Activated CD8-positive, alpha-beta T cell treated with anti-CD3 and anti-CD28 coated beads for 36 hours (primary cell): ENCODE data around the gene MN1. TPM values are rescaled to one million over a fixed set of nuclear protein-coding genes. Genes with fewer than 3 reads are reported as not detected.

ENCODE experiments used
- ATAC-seq: fragments of 200-7000 bp; cut with Tn5 transposase; one replicate; pipeline ENCODE4 v1.10.0; 2021; ENCODE audit warnings: mild to moderate bottlenecking, moderate library complexity
- CTCF ChIA-PET: fragments of 350-600 bp; sonication (Branson Sonifier 250); formaldehyde crosslinking; loops from one replicate; lab custom pipeline; 2021; ENCODE audit warnings: antibody characterized with exemption; lab: Charles Lee
- POLR2A ChIA-PET: fragments of 350-600 bp; sonication (Branson Sonifier 250); formaldehyde crosslinking; loops from one replicate; lab custom pipeline; 2021; ENCODE audit warnings: antibody characterized with exemption; lab: Charles Lee
- DNase-seq: peaks from one replicate; pipeline ENCODE4 v3.0.0-alpha.2; 2020
- H3K27ac Mint-ChIP-seq: one replicate; pipeline ENCODE4 v1.8.0; 2021; ENCODE audit warnings: mild to moderate bottlenecking, mixed read lengths
- H3K27me3 Mint-ChIP-seq: one replicate; pipeline ENCODE4 v1.8.0; 2021; ENCODE audit warnings: mixed read lengths
- H3K36me3 Mint-ChIP-seq: one replicate; pipeline ENCODE4 v1.8.0; 2021; ENCODE audit warnings: low read depth, mixed read lengths
- H3K4me1 Mint-ChIP-seq: one replicate; pipeline ENCODE4 v1.8.0; 2021; ENCODE audit warnings: low read depth, mixed read lengths
- H3K4me3 Mint-ChIP-seq: one replicate; pipeline ENCODE4 v1.8.0; 2021; ENCODE audit warnings: mild to moderate bottlenecking, moderate library complexity, mixed read lengths
- H3K9me3 Mint-ChIP-seq: one replicate; pipeline ENCODE4 v1.8.0; 2021; ENCODE audit warnings: mixed read lengths
- CTCF ChIP-seq: fragments of 200-600 bp; IDR thresholded peaks from one replicate; pipeline ENCODE4 v1.8.0; 2022; ENCODE audit warnings: antibody characterized with exemption, mild to moderate bottlenecking
- intact Hi-C: fragments of 100-400 bp; cut with micrococcal nuclease; formaldehyde crosslinking; loops from one replicate; pipeline ENCODE4 v1.10.0; 2022
- total RNA-seq, 2 experiments: library from RNA; stranded (reverse); gene quantifications; one replicate each; pipeline ENCODE4 v1.2.3, GENCODE V29; 2021

The MN1 gene
- total RNA-seq, 2 experiments from 2014 or later = 0.11 to 0.16 TPM

GRCh38 chr22:27797520-27798391, 3.8 kb downstream of the MN1 start:
- ChIA-PET CTCF (no interaction called here), POLR2A (no interaction called here)
- no peak for TF ChIP-seq CTCF
- Mint-ChIP-seq H3K4me3 (no peak overlapping the region), H3K4me1 (peaks cover 7% of the 10 kb centered on the region), H3K27me3 (peaks cover 5% of the 10 kb centered on the region), H3K36me3 (no peaks in the 10 kb centered on the region), H3K27ac (no peak overlapping the region), H3K9me3 (no peaks in the 10 kb centered on the region)
- DNase-seq (no peak), ATAC-seq (no peak)
- intact Hi-C loops = no loop called here

DNA sequence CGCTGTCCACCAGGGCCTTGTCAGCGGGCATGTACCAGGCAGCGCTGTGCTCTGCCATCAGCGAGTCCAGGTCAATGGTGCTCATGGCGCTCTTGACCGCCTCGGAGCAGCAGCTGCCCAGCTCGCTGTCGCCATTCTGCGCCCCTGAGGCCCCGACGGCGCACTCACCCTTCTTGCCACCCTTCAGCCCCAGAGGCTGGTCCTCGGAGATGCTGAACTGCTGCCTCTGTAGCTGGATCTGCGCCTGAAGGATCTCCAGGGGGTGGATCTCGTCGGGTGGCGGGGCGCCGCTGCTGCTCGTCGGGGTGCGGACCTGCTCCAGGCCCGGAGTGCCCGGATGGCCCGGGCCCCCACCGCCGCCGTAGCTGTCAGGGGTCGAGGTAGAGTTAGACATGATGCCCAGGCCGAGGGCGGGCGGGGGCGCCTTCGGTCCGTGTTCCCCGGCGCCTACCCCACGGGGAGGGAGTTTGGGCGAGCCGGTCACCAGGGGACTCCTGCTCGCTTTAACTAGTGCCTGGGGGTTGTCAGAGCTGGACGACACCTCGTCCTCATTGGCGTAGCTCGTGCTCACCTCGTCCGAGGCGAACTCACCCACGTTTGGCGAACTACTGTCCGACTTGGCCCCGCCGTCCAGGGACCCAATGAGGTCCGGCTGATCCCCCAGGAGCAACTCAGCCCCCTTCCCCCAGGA, 4.6 kb downstream of the MN1 start:
- H3K9me3 Mint-ChIP-seq = no peaks in the 10 kb centered on the region
- ChIA-PET CTCF (no interaction called here), POLR2A (no interaction called here)
- ATAC-seq = no peak
- no peaks in the 10 kb centered on the region for H3K4me1 Mint-ChIP-seq
- no peak overlapping the region for H3K27ac Mint-ChIP-seq
- intact Hi-C loops = no loop called here
- peaks cover 2% of the 10 kb centered on the region for H3K27me3 Mint-ChIP-seq
- no peaks in the 10 kb centered on the region for H3K36me3 Mint-ChIP-seq
- no peak for DNase-seq
- no peak for TF ChIP-seq CTCF
- H3K4me3 Mint-ChIP-seq = no peak overlapping the region

- POLR2A ChIA-PET = no interaction called here
- Mint-ChIP-seq H3K4me3 (no peak overlapping the region), H3K4me1 (no peaks in the 10 kb centered on the region), H3K9me3 (no peaks in the 10 kb centered on the region), H3K36me3 (no peaks in the 10 kb centered on the region), H3K27ac (no peak overlapping the region), H3K27me3 (peaks cover 2% of the 10 kb centered on the region)
- no peak for TF ChIP-seq CTCF
- intact Hi-C loops = no loop called here
- DNase-seq (no peak), ATAC-seq (no peak)
- CTCF ChIA-PET = no interaction called here
Observed at GRCh38 chr22:27795696-27796517, 5.6 kb downstream of the MN1 start.

DNA sequence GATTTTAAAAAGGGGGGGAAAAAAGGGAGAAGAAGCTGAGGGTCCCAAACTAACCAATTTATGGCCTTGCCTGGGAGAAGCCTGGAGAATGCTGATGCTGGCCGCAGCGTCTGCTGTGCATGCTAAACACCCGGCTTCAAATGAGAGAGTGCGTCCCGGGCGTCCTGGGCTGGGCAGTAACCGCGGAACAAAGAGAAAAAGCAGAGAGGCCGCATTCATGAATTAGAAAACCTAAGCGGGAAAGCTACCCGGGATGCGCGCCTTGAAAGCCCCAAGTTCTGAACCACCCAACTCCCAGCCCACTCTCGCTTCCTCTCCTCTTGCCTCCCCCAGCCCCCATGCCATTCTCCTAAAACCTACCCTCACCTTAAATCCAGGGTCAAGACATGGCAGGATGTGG, 6.5 kb downstream of the MN1 start:
- H3K36me3 Mint-ChIP-seq = no peaks in the 10 kb centered on the region
- H3K9me3 Mint-ChIP-seq = no peaks in the 10 kb centered on the region
- ATAC-seq (no peak), DNase-seq (no peak)
- ChIA-PET POLR2A (no interaction called here), CTCF (no interaction called here)
- H3K4me1 Mint-ChIP-seq = no peaks in the 10 kb centered on the region
- peaks cover 2% of the 10 kb centered on the region for H3K27me3 Mint-ChIP-seq
- no peak for TF ChIP-seq CTCF
- no peak overlapping the region for H3K4me3 Mint-ChIP-seq
- intact Hi-C loops = no loop called here
- H3K27ac Mint-ChIP-seq = no peak overlapping the region
